OCI-LY3 (cell line): ENCODE measurements around the gene CNRIP1.

ENCODE experiments used
- CTCF ChIP-seq: fragments of 200-600, 300-600 bp; sonication (generic); IDR thresholded peaks from 2 replicates; pipeline ENCODE4 v1.5.1; 2014; ENCODE audit warnings: antibody characterized with exemption, low read length, low read depth
- EZH2phosphoT487 ChIP-seq: fragments of 200-600 bp; shearing (Covaris generic); IDR thresholded peaks from 2 replicates; pipeline ENCODE4 v1.6.1; 2018; ENCODE audit warnings: antibody characterized with exemption, mixed run types, low read depth

- TF ChIP-seq CTCF = no peak
- no peak for TF ChIP-seq EZH2phosphoT487
Measured at GRCh38 chr2:68366083-68366560, 46.4 kb upstream of the CNRIP1 start.
